Measurements from ENCODE around the gene ILF3.

Gene ILF3

DNA sequence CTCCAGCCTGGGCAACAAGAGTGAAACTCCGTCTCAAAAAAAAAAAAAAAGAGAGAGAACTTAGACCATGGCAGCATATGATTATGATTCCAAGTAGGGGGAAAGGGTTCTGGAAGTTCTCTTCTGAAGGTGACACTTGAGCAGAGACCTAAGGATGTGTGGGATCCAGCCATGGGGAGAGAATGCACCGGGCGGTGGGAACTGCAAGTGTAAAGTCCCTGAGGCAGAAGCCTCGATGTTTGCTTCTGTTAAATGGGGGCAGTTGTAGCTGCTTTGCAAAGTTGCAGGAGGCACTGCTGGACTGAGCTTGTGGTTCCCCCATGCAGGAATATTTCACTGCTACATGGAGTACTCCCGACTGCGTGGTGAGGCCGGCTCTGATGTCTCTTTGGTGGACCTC, 19.7 kb upstream of the ILF3 start:
- no peak for DNase-seq (ENCODE audit: low read depth)
- H3K4me3 ChIP-seq (ENCODE audit: low read depth, low read length) = no peak overlapping the region
- TF ChIP-seq, protein P1, sequence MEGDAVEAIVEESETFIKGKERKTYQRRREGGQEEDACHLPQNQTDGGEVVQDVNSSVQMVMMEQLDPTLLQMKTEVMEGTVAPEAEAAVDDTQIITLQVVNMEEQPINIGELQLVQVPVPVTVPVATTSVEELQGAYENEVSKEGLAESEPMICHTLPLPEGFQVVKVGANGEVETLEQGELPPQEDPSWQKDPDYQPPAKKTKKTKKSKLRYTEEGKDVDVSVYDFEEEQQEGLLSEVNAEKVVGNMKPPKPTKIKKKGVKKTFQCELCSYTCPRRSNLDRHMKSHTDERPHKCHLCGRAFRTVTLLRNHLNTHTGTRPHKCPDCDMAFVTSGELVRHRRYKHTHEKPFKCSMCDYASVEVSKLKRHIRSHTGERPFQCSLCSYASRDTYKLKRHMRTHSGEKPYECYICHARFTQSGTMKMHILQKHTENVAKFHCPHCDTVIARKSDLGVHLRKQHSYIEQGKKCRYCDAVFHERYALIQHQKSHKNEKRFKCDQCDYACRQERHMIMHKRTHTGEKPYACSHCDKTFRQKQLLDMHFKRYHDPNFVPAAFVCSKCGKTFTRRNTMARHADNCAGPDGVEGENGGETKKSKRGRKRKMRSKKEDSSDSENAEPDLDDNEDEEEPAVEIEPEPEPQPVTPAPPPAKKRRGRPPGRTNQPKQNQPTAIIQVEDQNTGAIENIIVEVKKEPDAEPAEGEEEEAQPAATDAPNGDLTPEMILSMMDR (IDR thresholded peaks at IDR 0.05; ENCODE audit: insufficient read depth, low read depth, low read length, missing control alignments) = no peak

DNA sequence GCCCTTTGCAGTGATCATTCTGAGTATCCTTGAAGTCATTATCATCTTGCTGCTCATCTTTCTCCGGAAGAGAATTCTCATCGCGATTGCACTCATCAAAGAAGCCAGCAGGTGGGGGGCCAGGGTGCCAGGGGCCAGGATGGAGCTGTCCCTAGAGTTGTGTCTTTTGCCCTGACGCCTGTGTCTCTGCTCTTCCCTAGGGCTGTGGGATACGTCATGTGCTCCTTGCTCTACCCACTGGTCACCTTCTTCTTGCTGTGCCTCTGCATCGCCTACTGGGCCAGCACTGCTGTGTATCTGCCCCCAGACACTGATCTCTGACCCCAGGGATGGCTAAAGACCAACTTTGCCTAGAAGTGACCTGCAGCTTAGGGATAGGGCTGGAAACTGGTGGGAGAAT, 19.2 kb upstream of the ILF3 start:
- TF ChIP-seq, protein P1 (IDR thresholded peaks at IDR 0.05; ENCODE audit: insufficient read depth, low read depth, low read length, missing control alignments) = no peak
- no peak overlapping the region for H3K4me3 ChIP-seq (ENCODE audit: low read depth, low read length)
- no peak for DNase-seq (ENCODE audit: low read depth)

DNA sequence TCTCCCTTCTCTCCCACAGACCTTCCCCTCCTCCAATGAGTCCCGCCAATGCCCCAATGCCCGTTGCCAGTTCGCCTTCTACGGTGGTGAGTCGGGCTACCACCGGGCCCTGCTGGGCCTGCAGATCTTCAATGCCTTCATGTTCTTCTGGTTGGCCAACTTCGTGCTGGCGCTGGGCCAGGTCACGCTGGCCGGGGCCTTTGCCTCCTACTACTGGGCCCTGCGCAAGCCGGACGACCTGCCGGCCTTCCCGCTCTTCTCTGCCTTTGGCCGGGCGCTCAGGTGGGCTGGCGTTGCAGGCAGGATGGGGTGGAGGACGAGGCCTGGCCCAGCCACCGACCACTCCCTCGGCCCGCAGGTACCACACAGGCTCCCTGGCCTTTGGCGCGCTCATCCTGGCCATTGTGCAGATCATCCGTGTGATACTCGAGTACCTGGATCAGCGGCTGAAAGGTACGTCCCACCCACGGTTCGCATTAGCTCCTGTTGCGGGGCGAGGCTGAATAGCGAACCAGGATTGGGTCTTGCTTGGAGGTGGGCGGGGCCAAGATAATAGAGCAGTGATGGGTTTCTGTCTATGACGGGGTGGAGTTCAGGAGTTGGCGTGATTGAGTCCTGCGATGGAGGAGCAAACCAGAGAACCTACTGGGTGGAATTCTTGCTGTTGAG, 17.7 kb upstream of the ILF3 start:
- no peak overlapping the region for H3K4me3 ChIP-seq (ENCODE audit: low read depth, low read length)
- TF ChIP-seq, protein P1 (IDR thresholded peaks at IDR 0.05; ENCODE audit: insufficient read depth, low read depth, low read length, missing control alignments) = no peak
- no peak for DNase-seq (ENCODE audit: low read depth)

DNA sequence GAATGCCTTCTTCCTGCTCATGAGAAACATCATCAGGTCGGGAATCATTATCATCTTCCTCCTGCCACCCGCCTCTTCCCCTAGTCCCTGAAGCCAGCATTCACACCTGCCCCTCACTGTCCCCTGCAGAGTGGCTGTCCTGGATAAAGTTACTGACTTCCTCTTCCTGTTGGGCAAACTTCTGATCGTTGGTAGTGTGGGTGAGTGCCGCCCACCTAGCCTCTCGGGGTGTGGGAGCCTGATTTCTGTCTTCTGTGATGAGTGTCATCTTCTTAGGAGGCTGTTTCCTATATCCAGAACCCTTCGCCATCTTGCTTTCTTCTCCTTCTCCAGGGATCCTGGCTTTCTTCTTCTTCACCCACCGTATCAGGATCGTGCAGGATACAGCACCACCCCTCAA, 16.3 kb upstream of the ILF3 start:
- no peak for DNase-seq (ENCODE audit: low read depth)

DNA sequence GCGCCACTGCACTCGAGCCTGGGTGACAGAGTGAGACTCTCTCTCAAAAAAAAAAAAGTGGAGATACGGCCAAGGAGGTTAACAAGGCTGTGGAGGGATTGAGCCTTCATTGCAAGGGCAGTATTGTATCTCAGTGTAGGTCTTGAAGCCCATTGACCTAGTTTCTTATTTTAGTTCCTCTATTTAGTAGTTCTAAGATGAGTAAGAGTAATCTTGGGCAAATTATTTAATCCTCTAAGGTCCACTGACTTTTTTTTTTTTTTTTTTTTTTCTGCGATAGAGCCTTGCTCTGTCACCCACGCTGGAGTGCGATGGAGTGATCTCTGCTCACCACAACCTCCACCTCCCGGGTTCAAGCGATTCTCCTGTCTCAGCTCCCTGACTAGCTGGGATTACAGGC, 14.3 kb upstream of the ILF3 start:
- TF ChIP-seq, protein P1 (IDR thresholded peaks at IDR 0.05; ENCODE audit: insufficient read depth, low read depth, low read length, missing control alignments) = no peak
- peak; percentile 89 for DNase-seq (ENCODE audit: low read depth)
- no peak overlapping the region for H3K4me3 ChIP-seq (ENCODE audit: low read depth, low read length)

More for the DNA sequence above, 16.3 kb upstream of the ILF3 start:
- H3K4me3 ChIP-seq (ENCODE audit: low read depth, low read length) = no peak overlapping the region
- TF ChIP-seq, protein P1 (IDR thresholded peaks at IDR 0.05; ENCODE audit: insufficient read depth, low read depth, low read length, missing control alignments) = no peak

DNA sequence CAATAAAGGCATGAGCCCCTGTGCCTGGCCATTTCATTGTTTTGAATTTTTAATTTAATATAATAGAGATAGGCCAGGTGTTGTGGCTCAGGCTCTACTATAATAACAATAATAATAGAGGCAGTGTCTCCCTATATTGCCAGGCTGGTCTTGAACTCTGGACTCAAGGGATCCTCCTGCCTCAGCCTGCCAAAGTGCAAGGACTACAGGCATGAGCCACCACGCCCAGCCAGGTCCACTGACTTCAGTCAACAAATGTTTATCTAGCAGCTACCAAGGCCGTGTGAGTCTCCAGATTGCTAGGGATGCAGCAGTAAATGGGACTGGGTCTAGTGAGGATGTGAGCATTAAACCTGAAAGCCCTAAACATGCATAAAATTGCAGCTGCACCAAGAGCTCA, 13.8 kb upstream of the ILF3 start:
- H3K4me3 ChIP-seq (ENCODE audit: low read depth, low read length) = no peak overlapping the region
- TF ChIP-seq, protein P1 (IDR thresholded peaks at IDR 0.05; ENCODE audit: insufficient read depth, low read depth, low read length, missing control alignments) = no peak
- DNase-seq (ENCODE audit: low read depth) = no peak

DNA sequence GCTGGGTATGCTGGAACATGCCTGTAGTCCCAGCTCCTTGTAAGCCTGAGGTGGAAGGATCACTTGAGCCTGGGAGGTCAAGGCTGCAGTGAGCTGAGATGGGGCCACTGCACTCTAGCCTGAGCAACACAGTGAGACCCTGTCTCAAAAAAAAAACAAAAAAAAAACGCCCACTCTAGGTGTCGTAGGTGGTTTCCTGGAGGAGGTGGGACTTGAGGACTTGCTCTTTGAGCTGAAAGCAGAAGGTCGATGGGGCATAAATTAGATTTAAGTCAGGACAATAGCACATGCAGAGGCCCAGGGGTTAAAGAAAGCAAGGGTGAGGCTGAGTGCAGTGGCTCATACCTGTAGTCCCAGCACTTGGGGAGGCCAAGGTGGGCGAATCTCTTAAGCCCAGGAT, 12.9 kb upstream of the ILF3 start:
- no peak overlapping the region for H3K4me3 ChIP-seq (ENCODE audit: low read depth, low read length)
- TF ChIP-seq, protein P1 (IDR thresholded peaks at IDR 0.05; ENCODE audit: insufficient read depth, low read depth, low read length, missing control alignments) = no peak
- DNase-seq (ENCODE audit: low read depth) = no peak

Measured in GM12865 (cell line).